GM21390 (cell line): ENCODE measurements around the gene USH1C.

Experiments
- ATAC-seq: cut with Tn5 transposase; IDR thresholded peaks from one replicate; pipeline ENCODE4 v1.9.1; 2021; ENCODE audit not compliant: unreplicated experiment

USH1C gene

DNA sequence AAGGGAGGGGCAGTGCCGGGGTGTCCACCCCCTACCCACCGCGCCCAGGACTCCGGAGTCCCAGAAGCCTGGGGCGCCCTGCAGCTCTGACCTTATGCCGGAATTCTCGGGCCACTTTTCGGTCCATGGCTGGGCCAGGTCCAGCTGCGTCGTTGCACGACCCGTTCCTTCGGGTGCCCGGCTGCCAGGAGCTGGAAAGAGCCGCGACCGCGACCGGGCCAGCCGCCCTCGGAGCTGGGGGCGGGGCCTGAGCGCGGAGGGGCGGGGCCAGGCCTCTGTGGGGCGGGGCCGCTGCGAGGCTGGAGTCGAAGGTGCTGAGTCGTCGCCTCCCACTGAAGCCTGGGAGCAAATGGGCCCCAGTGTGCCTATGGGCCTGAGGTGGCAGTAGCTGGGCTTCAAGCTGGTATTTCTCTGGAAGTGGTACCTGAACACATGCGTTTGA is at the start of gene USH1C:
USH1C (minus strand) TSS at position 236 of the 442 bp plus-strand sequence; CDS start at position 127, 109 bp downstream.
- no peak for ATAC-seq

DNA sequence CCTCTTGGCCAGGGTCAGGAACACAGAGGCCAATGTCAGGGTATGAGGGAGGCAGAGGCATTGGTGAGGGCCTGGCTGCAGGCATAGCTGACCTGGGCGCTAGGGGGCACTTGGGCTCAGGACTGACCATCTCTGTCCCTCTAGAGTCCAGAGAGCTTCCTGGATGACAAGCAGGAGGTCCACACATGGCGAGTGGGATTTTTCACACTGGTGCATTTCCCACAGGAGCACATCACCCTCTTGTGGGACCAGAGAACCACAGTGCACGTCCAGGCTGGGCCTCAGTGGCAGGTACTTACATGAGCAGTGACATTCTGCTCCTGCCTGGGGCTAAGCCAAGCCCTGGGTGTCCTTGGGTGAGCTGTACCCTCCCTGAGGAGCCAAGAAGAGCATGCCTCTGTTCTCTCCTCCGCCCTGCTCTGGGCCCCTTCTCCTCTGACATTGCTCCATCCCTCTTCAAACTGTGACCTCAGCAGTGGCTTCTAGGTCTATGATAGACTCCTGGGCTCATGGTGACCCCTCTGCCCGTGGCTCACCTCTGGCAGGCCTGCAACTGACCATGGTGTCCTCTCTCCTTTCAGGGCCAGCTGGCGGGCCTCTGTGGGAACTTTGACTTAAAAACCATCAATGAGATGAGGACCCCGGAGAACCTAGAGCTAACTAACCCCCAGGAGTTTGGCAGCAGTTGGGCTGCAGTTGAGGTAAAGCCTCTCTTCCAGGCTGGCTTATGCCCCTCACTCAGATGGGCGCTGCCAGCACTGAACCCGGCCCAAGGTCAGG is 49.4 kb upstream of the USH1C start:
- ATAC-seq = no peak

DNA sequence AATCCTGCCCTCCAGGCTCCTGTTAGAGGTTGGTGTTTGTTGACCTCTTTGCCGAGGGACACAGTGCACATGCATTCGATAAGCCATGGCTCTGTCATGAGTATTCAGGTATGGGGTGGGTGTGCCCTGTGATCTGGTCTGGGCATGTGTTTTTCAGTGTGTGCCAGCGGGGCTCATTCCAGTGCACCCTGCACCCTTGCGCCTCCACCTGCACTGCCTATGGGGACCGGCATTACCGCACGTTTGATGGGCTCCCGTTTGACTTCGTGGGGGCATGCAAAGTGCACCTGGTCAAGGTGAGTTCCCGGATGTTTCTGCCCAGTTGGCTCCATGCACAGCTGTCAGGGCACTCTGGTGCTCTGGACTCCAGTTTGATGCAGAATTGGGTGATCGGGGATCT is 47.1 kb upstream of the USH1C start:
- no peak for ATAC-seq

DNA sequence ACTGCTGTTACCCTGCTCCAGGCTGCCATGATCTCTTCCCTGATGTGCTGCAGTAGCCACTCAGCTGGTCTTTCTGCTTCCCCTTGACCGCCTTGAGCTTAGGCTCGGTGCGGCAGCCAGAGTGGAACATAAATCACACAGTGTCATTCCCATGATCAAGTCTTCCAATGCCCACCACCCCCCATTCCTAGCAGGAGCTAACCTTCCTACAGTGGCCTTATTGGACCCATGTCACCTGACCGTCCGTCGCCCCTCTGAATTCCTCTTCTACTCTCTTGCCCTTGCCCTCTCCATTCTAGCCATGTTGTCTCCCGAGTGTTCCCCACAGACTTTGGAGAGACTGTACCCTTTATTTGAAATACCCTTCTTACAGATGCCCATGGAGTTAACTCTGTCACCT is 46.2 kb upstream of the USH1C start:
- no peak for ATAC-seq

DNA sequence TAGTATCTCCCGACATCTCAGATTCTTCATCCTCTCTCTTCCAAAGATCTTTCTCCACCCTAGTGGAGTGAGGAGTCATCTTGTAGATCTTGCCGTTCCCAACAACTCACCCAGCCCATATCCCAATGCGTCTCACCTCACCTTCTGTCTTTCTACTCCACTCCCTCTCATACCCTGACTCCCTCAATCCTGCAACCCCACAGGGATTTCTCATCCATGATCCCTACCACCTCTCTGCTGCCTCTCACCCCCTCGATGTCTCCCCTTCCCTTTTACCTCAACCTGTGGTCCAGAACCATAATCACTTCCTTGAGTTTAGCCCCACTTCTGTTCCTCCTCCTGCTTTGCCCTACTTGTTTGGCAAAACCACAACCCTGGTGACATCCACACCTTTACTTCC is 44.5 kb upstream of the USH1C start:
- no peak for ATAC-seq

DNA sequence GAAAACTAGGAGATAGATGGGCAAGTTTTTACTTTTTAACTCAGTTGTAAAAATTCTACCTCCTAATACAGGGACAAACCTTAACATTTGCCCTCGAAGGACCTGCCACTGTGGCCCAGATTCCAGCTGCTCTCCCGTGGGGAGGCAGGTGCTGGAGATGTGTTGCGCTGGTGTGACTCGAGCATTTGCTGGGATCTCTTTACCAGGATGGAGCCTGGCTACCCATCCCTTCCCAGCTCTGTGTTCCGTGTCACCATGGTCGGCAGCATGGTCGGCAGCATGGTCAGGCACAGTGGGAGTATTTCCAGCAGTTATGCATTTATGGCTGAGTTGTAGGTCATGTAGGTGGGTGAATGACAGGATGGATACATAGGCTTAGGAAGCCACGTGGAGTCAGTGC is 44.0 kb upstream of the USH1C start:
- no peak for ATAC-seq

DNA sequence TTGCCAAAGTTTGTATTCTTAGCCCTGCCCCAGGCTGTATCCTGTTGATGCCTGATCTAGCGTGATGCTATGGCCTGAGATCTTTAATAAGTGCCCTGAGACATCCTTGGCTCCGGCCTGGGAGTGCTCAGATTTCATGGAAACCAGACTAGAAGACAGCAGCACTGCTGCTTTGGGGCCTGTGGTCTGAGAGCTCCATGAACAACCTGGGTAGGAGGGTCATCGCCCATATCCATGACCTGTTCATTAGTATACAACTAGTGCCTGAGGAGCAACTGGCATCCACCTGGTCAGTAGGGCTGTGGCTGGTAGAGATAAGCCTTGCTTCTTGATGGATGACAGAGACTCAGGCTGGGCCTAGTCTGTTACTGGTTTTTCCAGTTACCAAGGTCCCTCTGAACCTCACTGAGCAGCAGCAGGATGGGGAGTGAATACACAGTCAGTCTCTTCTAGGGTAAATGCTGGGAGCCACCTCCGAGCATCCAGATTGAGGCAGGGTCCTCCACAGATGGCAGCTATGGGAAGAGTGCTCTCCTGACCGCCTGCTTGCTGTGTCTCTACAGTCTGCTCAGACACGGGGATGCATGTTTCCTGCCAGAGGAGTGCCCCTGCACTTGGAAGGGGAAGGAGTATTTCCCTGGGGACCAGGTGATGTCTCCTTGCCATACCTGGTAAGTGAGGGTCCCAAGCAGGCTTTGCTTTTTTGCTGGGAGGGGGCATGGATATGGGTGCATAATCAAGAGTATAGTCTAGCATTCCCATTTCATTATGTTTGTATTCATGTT is 41.9 kb upstream of the USH1C start:
- no peak for ATAC-seq

DNA sequence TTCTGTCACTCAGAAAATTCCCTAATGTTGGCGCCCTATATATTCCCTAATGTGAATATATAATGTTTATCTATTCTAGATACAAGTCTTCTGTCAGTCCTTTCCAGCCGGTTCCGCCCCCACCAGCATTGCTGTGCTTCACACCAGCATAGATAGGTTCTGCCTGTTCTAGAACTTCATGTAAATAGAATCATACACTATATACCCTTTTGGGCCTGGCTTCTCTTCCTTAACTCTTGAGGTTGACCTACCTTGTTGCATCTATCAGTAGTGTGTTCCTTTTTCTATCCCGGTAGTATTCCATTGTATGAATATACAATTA is 37.5 kb upstream of the USH1C start:
- no peak for ATAC-seq

DNA sequence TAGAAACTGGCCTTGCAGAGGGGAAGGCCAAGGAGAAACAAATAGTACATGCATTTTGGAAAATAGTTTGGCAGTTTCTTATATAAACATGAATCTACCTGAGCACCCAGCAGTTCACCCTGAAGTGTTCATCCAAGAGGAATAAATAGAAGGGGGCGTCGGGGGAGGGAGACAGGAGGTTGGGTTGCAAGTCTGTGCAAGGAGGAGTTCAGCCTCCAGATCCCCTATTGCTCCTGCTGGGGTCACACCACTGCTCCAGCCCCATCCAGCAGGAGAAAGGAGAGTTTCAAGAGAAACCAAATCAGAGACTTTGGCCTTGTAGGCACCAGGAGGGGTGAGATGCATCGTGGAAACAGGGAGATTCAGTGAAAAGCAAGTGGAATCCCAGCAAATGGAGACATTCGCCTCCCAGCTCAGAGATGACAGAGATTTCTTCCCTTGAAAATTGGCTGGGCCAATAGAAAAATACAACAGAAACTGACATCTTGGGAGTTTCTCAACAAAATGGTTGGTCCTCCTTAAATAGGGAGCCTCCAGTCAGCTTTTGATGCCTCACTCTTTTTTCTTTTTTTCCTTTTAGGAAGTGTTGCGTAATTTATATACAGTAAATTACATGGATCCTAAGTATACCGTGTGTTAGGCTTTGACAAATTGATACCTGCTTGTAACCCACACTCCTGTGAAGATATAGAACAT is 37.0 kb upstream of the USH1C start:
- ATAC-seq = no peak

DNA sequence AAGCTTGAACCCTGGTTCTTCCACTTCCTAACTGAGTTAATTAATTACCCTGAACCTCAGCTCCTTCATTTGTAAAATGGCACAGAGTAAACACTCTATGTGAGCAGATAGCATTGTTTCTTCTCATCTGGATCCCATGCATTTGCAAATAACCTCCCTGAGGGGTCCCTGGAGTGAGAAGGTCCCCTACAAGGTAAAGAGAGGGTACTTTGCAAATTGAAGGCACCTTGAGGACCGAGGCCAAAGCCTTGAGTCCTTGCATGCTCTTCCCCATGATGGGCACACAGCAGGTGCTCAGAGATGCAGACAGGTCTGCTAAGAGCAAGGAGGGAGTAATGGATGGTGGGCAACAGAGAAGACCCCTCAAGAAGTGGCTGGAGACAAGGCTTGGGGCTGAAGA is 36.1 kb upstream of the USH1C start:
- no peak for ATAC-seq

DNA sequence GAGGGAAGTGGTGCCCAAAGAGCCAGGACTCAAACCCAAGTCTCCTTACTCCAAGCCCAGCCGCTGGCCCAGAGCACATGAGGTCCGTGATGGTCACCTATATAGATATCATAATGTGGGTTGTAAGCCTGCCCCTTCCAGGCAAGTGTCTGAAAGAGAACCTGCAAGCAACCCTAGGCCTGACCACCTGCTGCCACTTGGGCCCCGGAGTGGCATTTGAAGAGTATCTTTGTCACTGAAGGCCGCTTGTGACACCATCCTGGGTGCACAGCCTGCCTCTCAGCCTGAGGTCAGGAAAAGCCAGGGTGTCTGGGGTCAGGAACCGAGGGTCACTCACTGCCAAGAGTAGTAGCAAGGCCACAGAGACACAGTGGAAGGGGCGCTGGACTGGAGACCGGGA is 35.2 kb upstream of the USH1C start:
- ATAC-seq = no peak

DNA sequence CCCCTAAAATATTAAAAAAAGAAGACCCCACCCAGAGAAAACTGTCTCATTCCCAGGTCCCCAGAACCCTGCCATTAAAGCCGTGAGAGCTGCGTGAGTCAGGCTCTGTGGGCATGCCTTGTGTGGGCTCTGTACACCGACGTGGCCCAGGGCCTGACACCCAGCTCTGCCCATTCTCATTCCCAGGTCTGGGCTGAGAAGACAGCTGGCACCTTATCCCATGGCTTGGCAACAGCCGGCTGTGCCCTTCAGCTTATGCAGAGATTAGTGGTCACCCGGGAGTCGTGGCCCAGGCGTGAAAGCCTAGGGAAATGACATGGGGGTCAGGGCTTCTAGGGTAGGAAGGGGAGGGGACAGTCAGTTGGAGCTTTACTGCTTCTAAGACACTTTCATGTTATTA is 34.7 kb upstream of the USH1C start:
- ATAC-seq = no peak

DNA sequence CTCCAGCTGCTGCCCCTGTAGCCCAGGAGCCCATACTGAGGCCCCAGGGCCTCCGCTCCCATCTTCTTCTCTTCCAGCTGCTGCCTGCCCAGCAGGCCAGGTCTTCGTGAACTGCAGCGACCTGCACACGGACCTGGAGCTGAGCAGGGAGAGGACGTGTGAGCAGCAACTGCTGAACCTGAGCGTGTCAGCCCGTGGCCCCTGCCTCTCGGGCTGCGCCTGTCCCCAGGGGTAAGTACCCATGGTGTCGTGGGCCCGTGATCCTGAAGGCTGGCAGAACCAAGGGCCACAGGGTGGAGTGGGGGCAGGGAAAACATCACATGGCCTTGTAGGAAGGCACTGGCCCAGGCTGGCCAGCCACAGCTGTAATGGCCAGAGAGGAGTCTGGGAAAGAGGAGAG is 34.1 kb upstream of the USH1C start:
- no peak for ATAC-seq

DNA sequence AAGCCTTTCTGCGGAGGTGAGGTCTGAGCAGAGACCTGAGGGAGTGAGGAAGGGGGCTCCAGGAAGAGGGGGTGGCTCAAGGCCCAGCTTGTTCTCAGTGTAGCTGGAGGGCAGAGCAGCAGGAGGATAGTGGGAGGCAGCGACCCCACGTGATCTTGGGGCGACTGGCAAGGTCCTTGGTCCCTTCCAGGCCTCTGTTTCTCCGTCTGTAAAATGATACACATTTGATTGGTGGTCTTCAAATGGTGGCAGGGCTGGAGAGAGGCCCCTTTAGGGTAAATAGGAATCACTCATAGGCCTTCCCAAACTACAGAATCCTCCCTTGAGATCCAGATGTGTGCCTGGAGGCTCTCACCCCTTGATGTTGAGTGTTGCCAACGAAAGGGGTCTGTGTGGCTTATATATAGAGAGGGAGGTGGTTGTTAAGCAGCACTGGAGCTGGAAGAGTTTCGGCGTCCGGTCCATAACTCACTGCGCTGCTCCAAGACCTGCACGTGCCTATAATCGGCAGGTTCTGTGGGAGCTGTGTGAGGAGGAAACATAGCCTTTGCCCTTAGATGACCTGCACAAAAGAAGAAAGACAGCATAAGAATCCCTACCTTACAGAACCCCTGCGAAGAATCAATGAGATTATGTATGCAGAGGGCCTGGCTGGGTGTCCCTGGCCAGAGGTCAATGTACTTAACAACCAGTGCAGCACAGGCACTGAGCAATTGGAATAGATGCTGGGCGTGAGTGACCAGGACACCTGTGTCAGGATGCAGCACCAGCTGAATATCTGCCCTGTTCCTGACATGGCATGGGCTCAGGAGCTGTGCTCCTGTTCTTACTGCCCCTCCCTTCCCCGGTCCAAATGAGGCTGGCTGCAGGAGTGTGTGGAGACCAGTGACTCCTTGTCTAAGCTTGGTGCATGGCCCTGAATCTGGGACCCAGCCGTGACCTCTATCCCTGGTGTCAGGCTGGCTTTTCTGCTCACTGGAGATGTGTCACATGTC is 31.5 kb upstream of the USH1C start:
- ATAC-seq = no peak

DNA sequence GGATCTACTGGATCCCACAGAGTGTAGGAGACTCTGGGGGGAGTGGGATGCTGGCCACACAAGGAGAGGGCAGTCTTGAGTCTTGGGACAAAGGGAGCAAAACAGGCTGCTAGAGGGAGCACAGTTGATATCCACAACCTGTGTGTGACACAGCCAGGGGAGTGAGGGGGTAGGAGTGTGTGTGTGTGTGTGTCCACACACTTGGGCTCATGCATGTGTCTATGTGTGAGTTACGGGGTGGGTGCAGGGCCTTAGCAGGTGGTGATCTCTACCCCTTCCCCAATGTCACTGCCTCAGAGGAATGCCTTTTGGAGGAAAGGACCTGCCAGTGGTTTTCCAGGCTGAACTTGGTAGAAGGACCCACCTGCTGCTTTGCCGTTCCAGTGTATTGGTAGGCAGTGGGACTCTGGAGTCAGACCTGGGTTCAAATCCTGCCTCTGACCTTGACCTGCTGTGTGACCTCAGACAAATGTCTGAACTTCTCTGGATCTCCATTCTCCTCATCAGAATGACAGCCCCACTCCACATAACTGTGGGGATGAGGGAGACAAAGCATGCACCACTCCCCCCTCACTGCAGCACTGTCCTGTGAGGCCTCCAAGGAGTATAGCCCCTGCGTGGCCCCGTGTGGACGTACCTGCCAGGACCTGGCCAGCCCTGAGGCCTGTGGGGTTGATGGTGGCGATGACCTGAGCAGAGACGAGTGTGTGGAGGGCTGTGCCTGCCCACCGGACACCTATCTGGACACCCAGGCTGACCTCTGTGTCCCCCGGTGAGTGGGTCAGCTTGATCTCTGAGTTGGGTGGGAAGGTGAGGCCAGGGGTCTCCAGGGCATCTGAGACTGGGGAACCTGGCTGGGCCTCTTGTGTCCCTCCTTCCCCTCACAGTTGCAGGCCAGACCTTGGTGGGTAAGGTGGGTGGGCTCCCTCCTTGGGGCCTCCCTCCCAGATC is 30.2 kb upstream of the USH1C start:
- no peak for ATAC-seq

DNA sequence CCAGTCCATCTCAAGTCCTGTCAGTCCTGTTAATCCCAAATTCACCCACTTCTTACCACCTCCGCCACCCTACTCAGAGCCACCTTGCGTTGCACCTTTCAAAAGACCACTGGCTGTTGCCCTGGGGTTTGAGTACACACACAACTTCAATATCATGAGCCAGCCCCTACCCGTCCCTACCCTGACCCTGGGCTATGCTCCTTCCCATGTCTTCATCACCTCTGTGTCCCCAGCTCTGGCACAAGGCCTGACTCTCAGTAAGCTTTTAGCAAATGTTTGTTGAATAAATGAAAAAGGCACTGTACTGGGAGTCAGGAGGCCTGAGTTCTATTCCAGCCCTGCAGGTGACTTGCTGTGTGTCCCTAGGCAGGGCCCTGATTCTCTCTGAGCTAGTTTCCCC is 29.3 kb upstream of the USH1C start:
- ATAC-seq = no peak

DNA sequence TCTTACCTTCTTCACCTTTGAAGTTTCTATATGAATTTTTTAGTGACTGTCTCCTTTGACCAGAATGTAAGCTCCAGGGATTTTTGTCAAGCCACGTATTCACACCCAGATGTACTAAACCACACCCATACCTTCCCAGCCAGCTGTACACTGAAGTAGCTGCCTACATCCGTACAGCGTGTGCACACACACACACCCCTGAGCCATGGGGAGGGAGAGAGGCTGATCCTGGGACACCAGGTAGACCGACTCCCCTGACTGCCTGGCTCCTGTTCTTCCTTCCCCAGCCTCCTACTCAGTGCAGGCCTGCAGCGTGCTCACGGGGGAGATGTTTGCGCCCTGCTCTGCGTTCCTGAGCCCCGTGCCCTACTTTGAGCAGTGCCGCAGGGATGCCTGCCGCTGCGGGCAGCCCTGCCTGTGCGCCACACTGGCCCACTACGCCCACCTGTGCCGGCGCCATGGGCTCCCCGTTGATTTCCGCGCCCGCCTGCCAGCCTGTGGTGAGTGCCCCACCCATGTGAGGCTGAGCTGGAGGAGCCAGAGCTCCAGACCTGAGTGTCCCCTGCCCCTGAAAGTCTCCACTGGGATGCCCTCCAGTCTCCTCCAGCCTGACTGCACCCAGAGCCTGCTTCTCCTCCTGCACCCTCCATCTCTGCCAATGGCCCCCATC is 28.7 kb upstream of the USH1C start:
- no peak for ATAC-seq

DNA sequence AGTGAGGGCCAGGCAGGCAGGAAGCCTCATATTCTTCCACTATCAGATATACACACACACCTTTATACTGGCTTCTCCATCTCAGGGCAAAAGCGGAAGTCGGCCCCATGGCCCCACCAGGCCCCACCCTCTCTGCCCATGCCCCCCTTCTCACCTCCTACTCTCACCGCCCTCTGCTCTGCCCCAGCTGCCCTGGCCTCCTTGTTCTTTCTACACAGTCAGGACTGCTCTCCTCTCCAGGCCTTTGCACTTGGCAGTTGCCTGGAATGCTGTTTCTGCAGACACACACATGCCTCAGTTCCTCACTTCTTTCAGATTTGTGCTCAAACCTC is 28.1 kb upstream of the USH1C start:
- ATAC-seq = no peak
